Activated T-cell treated with anti-CD3 and anti-CD28 coated beads, Interleukin-2, amount 50 U/mL, for 4 hours (primary cell): Measurements from ENCODE around the gene ZNF492. TPM values are rescaled to one million over a fixed set of nuclear protein-coding genes. Genes with fewer than 3 reads are reported as not detected.
"Not testable (repeated sequence)": the region's sequence is repeated elsewhere in the genome, so short reads cannot be mapped to it uniquely, and the experiment has no call there.

Experiments
- ATAC-seq, 2 donors: fragments of 200-7000 bp; cut with Tn5 transposase; one replicate each; pipeline ENCODE4 v1.10.0; 2021
- DNase-seq: peaks from one replicate; pipeline ENCODE4 v3.0.0-alpha.2; 2020
- H3K27me3 Mint-ChIP-seq: one replicate; pipeline ENCODE4 v1.8.0; 2021; ENCODE audit warnings: low read depth, mixed read lengths
- H3K36me3 Mint-ChIP-seq: one replicate; pipeline ENCODE4 v1.8.0; 2022; ENCODE audit warnings: mixed read lengths; ENCODE audit not compliant: insufficient read depth
- H3K4me1 Mint-ChIP-seq: one replicate; pipeline ENCODE4 v1.8.0; 2021; ENCODE audit warnings: low read depth, mixed read lengths
- H3K4me3 Mint-ChIP-seq: one replicate; pipeline ENCODE4 v1.8.0; 2021; ENCODE audit warnings: mild to moderate bottlenecking, moderate library complexity, mixed read lengths
- H3K9me3 Mint-ChIP-seq: one replicate; pipeline ENCODE4 v1.8.0; 2021; ENCODE audit warnings: mixed read lengths
- total RNA-seq, 3 donors: library from RNA; stranded (reverse); gene quantifications; one replicate each; pipeline ENCODE4 v1.2.1, GENCODE V29; 2021

ZNF492 gene
- total RNA-seq: 1 to 10 TPM; 2.9 to 3.7 (median 3.1) TPM

DNA sequence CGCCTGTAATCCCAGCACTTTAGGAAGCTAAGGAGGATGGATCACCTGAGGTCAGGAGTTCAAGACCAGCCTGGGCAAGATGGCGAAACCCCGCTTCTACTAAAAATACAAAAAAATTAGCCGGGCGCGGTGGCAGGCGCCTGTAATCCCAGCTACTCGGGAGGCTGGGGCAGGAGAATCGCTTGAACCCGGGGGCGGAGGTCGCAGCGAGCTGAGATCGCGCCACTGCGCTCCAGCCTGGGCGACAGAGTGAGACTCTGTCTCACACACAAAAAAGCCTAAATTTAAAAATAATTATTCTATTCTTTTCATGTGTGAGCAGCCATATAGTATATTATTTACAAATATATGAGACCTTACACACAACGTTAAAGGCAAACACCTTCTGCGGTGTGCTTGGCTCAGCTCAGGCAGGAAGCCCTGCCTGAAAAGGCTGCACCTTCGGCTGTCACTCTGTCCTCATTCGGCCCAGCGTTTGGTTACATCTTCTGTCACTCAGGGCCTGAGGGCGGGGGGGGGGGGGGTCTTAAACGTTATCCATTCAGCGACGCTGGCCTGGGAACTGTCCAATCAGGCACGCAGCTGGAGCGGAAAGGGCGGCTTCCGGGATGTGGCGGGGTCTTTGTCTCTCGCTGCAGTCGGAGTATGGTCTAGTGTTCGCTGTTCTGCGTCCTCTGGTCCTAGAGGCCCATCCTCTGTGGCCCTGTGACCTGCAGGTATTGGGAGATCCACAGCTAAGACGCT, at the start of gene ZNF492:
Gene ZNF492 (plus strand): TSS at position 619 of the 744 bp plus-strand sequence. CDS start 19,076 bp downstream, outside the sequence.
- ATAC-seq (peak; percentile 97 to 98), DNase-seq (peak; percentile 70)
- not testable (repeated sequence) for H3K27me3 Mint-ChIP-seq, H3K9me3 Mint-ChIP-seq, H3K36me3 Mint-ChIP-seq, H3K4me1 Mint-ChIP-seq
- H3K4me3 Mint-ChIP-seq: peak within 1 kb of the TSS; percentile 93

DNA sequence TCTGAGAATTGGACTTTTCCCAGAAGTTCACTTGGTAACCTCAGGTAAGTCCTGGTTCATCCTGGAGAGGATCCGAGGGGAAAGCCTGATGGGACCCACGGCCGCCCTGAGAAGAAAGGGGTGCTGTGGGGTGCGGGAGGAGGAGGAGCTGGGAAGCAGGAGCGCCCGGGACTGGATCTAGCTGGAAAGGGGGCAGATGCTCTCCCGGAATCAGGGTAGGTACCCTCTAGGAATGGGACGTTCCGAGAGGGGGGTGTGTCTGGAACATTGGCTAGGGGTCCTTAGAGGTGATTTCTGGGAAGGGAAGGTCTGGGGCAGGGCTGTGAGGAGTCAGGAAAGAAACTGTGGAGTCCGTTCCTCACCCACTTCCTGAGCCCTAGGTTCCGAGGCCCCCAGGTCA, 38.7 kb upstream of the ZNF492 start:
- Mint-ChIP-seq H3K4me1 (no peaks in the 10 kb centered on the region), H3K9me3 (peaks cover 10% of the 10 kb centered on the region), H3K36me3 (no peaks in the 10 kb centered on the region), H3K27me3 (peaks cover 11% of the 10 kb centered on the region), H3K4me3 (no peak overlapping the region)
- no peak for ATAC-seq
- no peak for DNase-seq

DNA sequence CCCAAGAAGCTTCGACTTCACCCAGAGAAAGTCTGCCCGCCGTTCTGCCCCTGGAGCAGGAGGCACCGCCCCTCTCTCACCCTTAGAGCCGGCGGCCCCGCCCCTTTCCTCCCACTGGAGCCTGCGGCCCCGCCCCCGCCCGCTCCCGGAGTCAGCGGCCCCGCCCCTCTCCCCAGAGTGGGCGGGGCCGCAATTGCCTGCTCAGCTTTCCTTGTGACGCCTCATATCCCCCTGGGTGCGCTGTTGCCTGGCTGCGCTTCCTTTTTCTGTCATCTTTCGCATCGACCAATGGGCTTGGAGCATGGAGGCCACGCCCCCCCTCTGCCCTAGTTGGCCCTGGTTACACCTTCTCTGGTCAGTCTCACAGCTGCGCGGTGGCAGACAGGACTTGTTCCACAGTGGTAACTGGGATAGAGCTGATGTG, 38.2 kb upstream of the ZNF492 start:
- Mint-ChIP-seq H3K9me3 (peaks cover 9% of the 10 kb centered on the region), H3K4me1 (no peaks in the 10 kb centered on the region), H3K27me3 (peaks cover 11% of the 10 kb centered on the region), H3K4me3 (no peak overlapping the region), H3K36me3 (no peaks in the 10 kb centered on the region)
- DNase-seq (no peak), ATAC-seq (no peak)

DNA sequence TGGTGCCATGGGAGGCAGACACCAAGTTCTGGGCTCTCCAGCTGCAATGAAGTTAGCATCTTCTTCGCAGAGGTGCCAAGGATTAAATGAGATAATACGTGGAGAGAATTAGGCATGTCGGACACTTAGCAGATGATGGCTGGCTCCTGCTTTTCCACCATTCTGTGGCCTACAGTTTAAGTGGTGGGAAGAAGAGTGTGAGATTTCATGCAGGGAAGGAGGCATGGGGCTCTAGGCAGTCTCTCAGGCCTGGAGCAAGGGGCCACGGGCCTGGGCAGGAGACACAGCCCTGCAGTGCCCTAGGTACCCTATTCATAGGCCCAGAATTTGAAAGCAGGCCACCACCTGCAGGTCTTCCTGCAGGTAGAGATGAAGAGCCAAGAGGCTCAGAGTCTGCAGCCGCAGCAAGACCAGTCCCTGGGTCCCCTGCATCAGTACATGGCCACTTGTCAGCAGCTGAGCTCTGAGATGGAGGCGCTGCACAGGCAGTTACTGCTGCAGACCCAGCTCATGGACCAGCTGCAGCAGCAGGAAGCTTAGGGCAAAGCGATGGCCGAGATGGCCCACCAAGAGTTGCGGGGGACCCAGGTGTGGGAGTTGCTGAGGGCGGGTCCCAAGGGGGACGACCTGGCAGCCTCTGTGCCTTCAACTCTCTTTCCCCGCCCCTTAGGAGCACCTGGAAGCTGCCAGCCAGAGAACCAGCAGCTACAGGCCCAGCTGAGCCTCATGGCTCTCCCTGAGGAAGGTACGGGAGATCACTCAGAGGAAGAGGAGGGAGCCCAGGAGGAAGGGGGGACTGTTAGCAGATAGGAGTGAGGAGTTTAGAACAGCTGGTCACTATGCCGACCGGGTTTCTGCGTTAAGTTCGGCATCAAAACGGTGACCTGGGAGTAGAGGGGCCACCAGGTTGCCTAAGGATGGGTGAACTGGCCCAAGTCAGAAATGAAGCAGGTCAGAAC, 33.2 kb upstream of the ZNF492 start:
- DNase-seq: no peak
- no peak for ATAC-seq
- Mint-ChIP-seq H3K27me3 (peaks cover 8% of the 10 kb centered on the region), H3K9me3 (peaks cover 4% of the 10 kb centered on the region), H3K36me3 (no peaks in the 10 kb centered on the region), H3K4me3 (no peak overlapping the region), H3K4me1 (no peaks in the 10 kb centered on the region)

DNA sequence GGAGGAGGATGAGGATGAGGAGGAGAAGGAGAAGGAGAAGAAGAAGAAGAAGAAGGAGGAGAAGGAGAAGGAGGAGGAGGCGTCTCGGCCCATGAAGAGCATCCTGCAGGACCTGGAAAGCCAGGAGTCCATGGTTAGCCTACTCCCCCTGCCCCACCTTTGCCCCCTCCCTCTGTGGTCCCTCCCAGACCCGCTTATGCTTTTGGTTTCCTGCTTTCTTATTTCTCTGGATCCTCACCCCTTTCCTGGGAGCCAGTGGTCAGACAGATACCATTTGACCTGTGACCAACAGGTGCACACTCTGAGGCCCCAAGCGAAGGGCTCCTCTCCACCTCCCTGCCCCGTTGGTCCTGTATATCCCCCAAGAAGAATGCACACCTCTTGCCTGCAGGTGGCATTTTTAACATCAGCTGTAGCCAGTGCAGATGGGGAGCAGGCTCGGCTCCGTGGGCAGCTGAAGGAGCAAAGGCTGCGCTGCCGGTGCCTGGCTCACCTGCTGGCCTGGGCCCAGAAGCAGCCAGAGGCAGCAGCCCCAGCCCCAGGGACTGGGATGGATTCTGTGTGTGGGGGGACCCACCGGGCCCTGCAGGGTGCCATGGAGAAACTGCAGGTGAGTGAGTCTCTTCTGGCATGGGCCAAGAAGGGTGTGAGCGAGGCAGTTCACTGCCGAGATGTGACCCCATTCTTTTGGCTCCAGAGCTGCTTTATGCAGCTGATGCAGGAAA, 32.1 kb upstream of the ZNF492 start:
- H3K9me3 Mint-ChIP-seq: peaks cover 4% of the 10 kb centered on the region

DNA sequence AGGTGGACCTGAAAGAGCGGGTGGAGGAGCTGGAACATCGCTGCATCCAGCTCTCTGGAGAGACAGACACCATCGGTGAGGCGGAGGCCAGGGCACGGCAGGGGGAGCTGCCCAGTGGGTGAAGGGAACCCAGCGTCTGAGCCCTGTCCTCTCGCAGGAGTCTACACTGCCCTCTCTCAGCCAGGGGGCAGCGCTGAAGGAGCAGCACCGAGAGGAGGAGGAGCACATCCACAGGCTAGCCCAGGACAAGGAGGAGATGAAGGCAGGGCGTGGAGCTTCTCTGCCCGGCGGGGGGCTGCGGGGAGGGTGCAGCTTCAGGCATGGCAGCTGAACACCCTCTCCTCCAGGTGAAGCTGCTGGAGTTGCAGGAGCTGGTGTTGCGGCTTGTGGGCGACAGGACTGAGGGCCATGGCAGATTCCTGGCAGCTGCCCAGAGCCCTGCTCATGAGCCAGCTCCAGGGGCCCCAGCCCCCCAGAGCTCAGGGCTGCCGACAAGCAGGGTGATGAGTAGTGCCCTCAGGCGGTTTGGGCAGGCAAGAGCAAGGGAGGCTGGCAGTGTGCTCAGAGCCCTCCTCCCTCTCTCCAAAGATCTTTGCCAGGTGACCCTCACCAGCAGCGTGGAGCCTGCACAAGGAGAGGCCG, 31.4 kb upstream of the ZNF492 start:
- Mint-ChIP-seq H3K4me1 (no peaks in the 10 kb centered on the region), H3K27me3 (peaks cover 8% of the 10 kb centered on the region), H3K4me3 (no peak overlapping the region), H3K36me3 (no peaks in the 10 kb centered on the region), H3K9me3 (peaks cover 4% of the 10 kb centered on the region)
- DNase-seq: no peak
- no peak for ATAC-seq

More for the DNA sequence above, 32.1 kb upstream of the ZNF492 start:
- no peak for ATAC-seq
- Mint-ChIP-seq H3K4me1 (no peaks in the 10 kb centered on the region), H3K36me3 (no peaks in the 10 kb centered on the region), H3K4me3 (no peak overlapping the region), H3K27me3 (peaks cover 8% of the 10 kb centered on the region)
- no peak for DNase-seq

DNA sequence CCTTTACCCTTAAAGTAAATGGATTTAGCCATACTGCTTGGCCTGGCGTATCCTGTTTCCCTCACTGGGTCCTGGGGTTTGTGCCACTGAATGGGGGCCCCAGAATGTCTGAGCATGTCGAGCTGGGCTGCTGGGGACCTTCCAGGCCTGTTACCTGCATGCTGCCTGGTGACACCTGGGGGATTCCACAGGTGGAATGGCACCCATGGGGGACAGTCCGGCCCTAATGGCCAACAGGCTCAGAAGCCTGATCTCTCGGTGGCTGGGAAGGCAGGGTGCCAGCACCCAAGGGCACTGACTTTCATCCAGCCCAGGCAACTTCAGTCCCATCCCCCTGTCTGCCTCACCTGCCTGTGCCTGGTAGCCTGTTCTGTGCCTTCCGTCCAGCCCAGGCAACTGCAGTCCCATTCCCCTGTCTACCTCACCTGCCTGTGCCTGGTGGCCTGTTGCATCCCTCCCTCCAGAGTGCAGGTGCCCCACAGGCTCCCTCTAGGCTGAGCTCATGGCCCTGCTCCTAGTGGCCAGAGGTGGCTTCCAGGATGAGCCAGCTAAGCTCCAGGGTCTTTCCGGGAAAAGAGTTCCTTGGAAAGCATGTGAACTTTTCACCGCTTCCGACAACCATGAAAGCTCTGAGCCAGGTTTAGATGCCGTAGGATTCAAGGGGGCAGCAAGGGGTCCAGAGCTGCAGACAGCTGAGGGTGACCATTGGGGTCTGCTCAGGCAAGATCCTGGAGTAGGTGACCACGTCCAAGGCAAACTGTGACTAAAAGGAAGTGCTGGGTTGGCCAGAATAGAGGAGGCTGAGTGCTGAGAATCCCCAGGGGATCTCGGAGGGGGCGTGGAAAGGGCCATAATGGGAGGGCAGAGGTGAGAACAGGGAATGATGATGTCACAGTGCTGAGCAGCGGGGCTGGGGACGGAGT, 30.3 kb upstream of the ZNF492 start:
- DNase-seq (no peak), ATAC-seq (no peak)
- Mint-ChIP-seq H3K4me1 (no peaks in the 10 kb centered on the region), H3K36me3 (no peaks in the 10 kb centered on the region), H3K4me3 (no peak overlapping the region), H3K9me3 (no peaks in the 10 kb centered on the region), H3K27me3 (peaks cover 8% of the 10 kb centered on the region)

DNA sequence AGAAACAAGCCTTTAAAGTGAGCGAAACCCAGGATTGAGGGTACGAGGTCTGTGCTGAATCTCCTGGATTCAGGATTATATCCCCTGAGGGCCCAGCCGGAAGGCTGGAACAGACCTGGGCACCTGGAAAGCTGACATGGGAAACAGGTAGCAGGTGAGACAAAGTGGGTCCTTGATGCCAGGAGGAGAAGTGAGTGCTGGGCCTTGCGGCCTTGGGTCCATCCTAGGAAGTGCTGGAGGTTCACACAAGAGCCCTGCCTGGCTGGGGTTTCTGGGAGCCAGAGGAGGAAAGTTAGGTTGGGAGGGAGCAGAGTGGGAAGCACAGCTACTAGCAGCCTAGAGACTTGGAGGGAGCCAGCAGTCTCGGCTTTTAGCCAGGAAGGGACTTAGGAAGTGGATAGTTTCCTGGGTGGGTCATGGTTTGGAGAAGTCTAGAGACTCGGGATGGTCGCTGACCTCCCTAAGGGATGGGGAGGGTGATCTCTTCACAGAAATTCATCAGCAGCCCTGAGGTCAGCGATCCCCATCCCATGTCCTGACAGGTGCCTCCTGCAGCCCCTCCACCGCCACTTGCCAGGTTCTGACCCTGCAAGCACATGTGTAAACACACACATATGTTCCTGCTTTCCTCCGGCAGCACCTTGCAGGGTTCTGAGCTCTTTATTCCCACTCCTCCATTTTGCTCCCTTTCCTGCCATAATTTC, 29.4 kb upstream of the ZNF492 start:
- Mint-ChIP-seq H3K4me1 (no peaks in the 10 kb centered on the region), H3K9me3 (no peaks in the 10 kb centered on the region), H3K4me3 (no peak overlapping the region), H3K27me3 (peaks cover 2% of the 10 kb centered on the region), H3K36me3 (no peaks in the 10 kb centered on the region)
- no peak for ATAC-seq
- no peak for DNase-seq

DNA sequence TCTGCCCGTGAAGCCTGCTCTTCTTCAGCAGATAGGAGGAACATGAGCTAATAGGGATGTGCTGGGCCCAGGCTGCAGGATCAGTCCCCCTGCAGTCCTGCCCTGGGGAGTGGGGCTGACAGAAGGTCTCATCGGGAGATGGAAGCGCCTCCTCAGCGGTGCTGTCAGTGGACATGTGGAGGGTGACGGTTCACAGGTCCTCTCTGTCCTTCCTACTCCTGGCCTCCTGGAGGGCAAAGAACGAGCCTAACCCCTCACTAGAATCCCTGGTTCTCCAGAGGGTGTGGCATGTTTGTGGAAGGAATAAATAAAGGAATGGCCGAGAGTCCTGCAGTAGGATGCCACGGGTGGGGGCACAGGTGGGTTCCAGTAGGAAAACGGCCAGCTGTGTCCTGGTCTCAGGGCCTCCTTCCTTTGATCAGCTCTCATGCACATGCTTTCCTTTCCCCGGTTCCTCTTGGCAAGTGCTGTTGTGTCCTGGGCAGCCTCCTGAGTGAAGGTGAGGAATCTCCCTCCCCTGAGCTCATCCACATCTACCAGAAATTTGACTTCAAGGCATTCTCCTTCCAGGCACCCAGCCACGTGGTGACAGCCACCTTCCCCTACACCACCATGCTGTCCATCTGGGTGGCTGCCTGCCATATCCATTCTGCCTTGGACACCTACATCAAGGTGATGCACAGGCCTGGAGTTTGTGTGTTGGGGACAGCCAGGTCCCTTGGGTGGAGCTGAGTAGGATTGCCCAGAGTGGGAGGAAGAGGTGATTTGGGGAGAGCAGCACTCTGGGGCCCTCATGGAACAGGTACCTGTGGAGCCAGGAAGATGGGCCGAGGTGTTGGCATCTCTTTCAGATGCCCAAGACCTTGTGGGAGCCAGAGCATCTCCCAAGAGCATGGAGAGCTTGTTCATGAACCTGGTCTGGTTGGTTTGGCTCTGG, 28.6 kb upstream of the ZNF492 start:
- no peak for DNase-seq
- no peak for ATAC-seq
- H3K36me3 Mint-ChIP-seq: no peaks in the 10 kb centered on the region
- no peak overlapping the region for H3K4me3 Mint-ChIP-seq
- peaks cover 4% of the 10 kb centered on the region for H3K9me3 Mint-ChIP-seq
- no peaks in the 10 kb centered on the region for H3K4me1 Mint-ChIP-seq
- H3K27me3 Mint-ChIP-seq: no peaks in the 10 kb centered on the region

DNA sequence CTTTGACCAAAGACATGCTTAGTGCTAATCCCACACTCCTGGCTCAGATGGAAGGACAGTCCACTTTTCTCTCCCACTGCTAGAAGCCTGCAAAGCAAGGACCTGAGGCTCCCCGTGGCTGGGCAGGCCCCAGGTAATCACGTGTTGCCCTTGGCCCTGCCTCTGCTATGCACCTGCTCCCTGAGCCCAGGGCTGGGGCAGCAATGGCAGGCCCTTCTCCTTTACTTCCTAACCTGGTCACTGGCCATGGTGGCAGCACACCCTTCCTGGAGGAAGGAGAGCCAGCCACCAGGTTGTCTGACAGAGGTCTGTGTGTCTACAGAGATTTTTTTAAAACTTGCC, 27.9 kb upstream of the ZNF492 start:
- ATAC-seq (no peak), DNase-seq (no peak)
- no peaks in the 10 kb centered on the region for H3K27me3 Mint-ChIP-seq
- no peak overlapping the region for H3K4me3 Mint-ChIP-seq
- no peaks in the 10 kb centered on the region for H3K4me1 Mint-ChIP-seq
- no peaks in the 10 kb centered on the region for H3K36me3 Mint-ChIP-seq
- peaks cover 4% of the 10 kb centered on the region for H3K9me3 Mint-ChIP-seq

DNA sequence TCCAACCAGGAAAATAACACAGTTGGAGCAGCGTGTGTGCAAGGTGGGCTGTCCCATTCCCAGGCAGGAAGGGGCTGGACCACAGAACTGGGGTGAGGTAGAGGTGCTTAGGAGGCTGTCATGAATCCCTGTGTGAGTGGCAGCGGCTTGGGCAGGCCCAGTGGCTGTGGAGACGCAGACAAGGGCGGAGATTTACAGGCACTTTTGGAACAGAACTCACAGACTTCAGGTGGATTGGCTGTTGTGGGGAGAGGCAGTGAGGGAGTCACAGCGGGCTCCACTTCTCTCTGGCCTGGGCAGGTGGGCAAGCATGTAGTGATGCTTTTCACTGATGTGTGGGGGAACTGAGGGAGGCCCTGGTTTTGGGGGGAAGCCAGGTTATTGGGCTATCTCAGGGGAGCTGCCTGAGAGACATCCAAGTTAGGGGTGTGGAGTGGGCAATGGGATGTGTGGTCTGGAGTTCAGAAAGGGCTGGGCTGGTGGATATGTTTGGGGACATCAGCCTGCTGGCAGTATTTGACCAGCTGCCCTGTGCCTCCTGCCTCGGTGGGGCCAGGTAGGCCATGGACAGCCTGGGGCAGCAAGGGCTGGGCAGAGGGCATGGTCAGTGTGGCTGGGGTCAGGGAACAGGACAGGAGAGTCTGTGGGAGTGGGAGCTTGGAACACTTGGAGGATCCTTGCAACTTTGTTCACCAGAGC, 27.0 kb upstream of the ZNF492 start:
- H3K4me3 Mint-ChIP-seq: no peak overlapping the region
- H3K4me1 Mint-ChIP-seq: no peaks in the 10 kb centered on the region
- H3K27me3 Mint-ChIP-seq: no peaks in the 10 kb centered on the region
- ATAC-seq (no peak), DNase-seq (no peak)
- H3K36me3 Mint-ChIP-seq: no peaks in the 10 kb centered on the region
- peaks cover 4% of the 10 kb centered on the region for H3K9me3 Mint-ChIP-seq
